ENCODE measurements around the gene ZMYND10. TPM values are rescaled to one million over a fixed set of nuclear protein-coding genes. Genes with fewer than 3 reads are reported as not detected.

ZMYND10 gene
- polyA plus RNA-seq, 1 of the 3 experiments (the other 2 are of a cell fraction), result 0.95 TPM

GRCh38 chr3:50390508-50391224, 45.1 kb upstream of the ZMYND10 start (continued):
- TF ChIP-seq TEAD4 (IDR thresholded peaks at IDR 0.05; ENCODE audit: borderline replicate concordance, insufficient read depth), result no peak
- TF ChIP-seq GATA2 (CRISPR knock-in tag; IDR thresholded peaks at IDR 0.05), result peak; percentile 40
- TF ChIP-seq TCF12 (IDR thresholded peaks at IDR 0.05), result peak; percentile 24; the same call in 1 of the 2 replicates
- TF ChIP-seq NRF1 (IDR thresholded peaks at IDR 0.05; ENCODE audit: low read depth, low read length), result no peak
- no peak for TF ChIP-seq POLR2AphosphoS5 (IDR thresholded peaks at IDR 0.05; ENCODE audit: low read depth, low read length)
- TF ChIP-seq RAD21 (IDR thresholded peaks at IDR 0.05; ENCODE audit: low read length), result peak; percentile 31
- peak in 1 of 2 experiments; percentile 97; a peak in 2 of 4 replicates for TF ChIP-seq EP300 (IDR thresholded peaks at IDR 0.05; ENCODE audit: borderline replicate concordance in 1 of 2, low read depth in 1 of 2, low read length in 1 of 2)
- no peak for TF ChIP-seq JUND (IDR thresholded peaks at IDR 0.05)
- TF ChIP-seq FOXJ3 (CRISPR knock-in tag; IDR thresholded peaks at IDR 0.05), result peak; percentile 99
- no peak for TF ChIP-seq FOSL2 (IDR thresholded peaks at IDR 0.05; ENCODE audit: borderline replicate concordance, low read depth)

- no peak overlapping the region for H3K9ac ChIP-seq
- ChIA-PET POLR2A (interaction anchor here (1.2 to 4.8 kb wide), 3 partner anchors 8 to 42 kb away, joined by 4 to 27 read pairs (median 25); no protein-coding TSS in a partner anchor), CTCF (interaction anchor here (0.6 to 11.5 kb wide), 16 partner anchors 9 to 162 kb away, joined by 3 to 128 read pairs (median 18); partner anchors contain the start of genes CYB561D2, NPRL2 and TMEM115)
- H3K9me3 ChIP-seq, result no peaks in the 10 kb centered on the region
- H3F3A ChIP-seq (replicated peaks; ENCODE audit: insufficient read depth), result no peaks in the 10 kb centered on the region
- H3K27ac ChIP-seq (ENCODE audit: low read depth in 2 of 2, low read length in 1 of 2), result peak overlapping the region in 1 of 2 experiments; percentile 100; a peak in 2 of 4 replicates
- no peak overlapping the region for H3K4me2 ChIP-seq
- no peak for DNase-seq
- no peaks in the 10 kb centered on the region for H4K20me1 ChIP-seq (ENCODE audit: insufficient read depth)
- no peaks in the 10 kb centered on the region for H3K27me3 ChIP-seq (ENCODE audit: insufficient read depth)
- H3K4me1 ChIP-seq (ENCODE audit: control insufficient read depth in 1 of 2, insufficient read depth in 2 of 2, low read depth in 1 of 2, low read length in 1 of 2), result peaks cover 0 to 99% of the 10 kb centered on the region in 2 experiments; a peak in 2 of 4 replicates
- H2AFZ ChIP-seq (ENCODE audit: low read depth), result no peak overlapping the region
- H3K9me2 ChIP-seq, result no peaks in the 10 kb centered on the region
- H3K36me3 ChIP-seq (replicated peaks in 1 of 2; ENCODE audit: control insufficient read depth in 1 of 2, insufficient read depth in 2 of 2, low read length in 1 of 2), result no peaks in the 10 kb centered on the region
- H3K4me3 ChIP-seq (ENCODE audit: low read depth in 2 of 2, low read length in 1 of 2), result no peak overlapping the region
- 93% methylated on average over 5 of the region's 6 CpGs for WGBS (ENCODE audit: low lambda C conversion rate)
- no peaks in the 10 kb centered on the region for H3K79me2 ChIP-seq (ENCODE audit: insufficient read depth)
- TF ChIP-seq PBX3 (IDR thresholded peaks at IDR 0.05) (no peak), RXRA (IDR thresholded peaks at IDR 0.05; ENCODE audit: borderline replicate concordance, low read depth) (no peak), USF1 (IDR thresholded peaks at IDR 0.05; ENCODE audit: borderline replicate concordance, low read depth) (no peak)
Measured at GRCh38 chr3:50389414-50389767, 43.9 kb upstream of the ZMYND10 start.

Data from SK-N-SH (cell line).